K562 (cell line): ENCODE measurements around the gene BORCS5.

Source experiments
- FOXJ3 ChIP-seq: sonication (generic); formaldehyde crosslinking; IDR thresholded peaks from 2 replicates; pipeline ENCODE4 v1.4.0; 2020; ENCODE audit warnings: mild to moderate bottlenecking, missing genetic modification reagents
- KAT2B ChIP-seq: IDR thresholded peaks from one replicate; pipeline ENCODE4 v1.6.1; 2012; ENCODE audit warnings: low read depth, mild to moderate bottlenecking, control low read depth, inconsistent platforms, low read length, moderate library complexity
- MYC ChIP-seq, 2 experiments: fragments of 250-450 bp in 1 of 2; sonication (Bioruptor Pico) in 1 of 2; IDR thresholded peaks; 2 replicates each; pipeline versions ENCODE4 v1.5.1 to v1.6.1; 2012 to 2021; ENCODE audit warnings: low read depth in 2 of 2, borderline replicate concordance in 1 of 2, improper control_type of control experiment in 1 of 2, low read length in 1 of 2, mild to moderate bottlenecking in 1 of 2, moderate library complexity in 1 of 2
- POLR2A ChIP-seq: fragments of 450-650 bp; conservative IDR thresholded peaks from 2 replicates; pipeline ENCODE4 v1.6.1; 2016
- TF ChIP-seq, protein P1 (sequence below): sonication (generic); formaldehyde crosslinking; IDR thresholded peaks from 2 replicates; pipeline ENCODE4 v1.8.0; 2022; ENCODE audit warnings: missing genetic modification reagents, mild to moderate bottlenecking, borderline replicate concordance
- TF ChIP-seq, protein P2 (sequence below), 3 experiments: IDR thresholded peaks in 2 of 3; conservative IDR thresholded peaks in 1 of 3; 2 replicates each; pipeline ENCODE4 v1.5.1; 2011 to 2012; ENCODE audit warnings: low read length in 3 of 3, mild to moderate bottlenecking in 3 of 3, control low read depth in 2 of 3, improper control_type of control experiment in 1 of 3, inconsistent platforms in 1 of 3, low read depth in 1 of 3, mixed read lengths in 1 of 3, moderate library complexity in 1 of 3; ENCODE audit not compliant: insufficient read depth in 2 of 3

DNA sequence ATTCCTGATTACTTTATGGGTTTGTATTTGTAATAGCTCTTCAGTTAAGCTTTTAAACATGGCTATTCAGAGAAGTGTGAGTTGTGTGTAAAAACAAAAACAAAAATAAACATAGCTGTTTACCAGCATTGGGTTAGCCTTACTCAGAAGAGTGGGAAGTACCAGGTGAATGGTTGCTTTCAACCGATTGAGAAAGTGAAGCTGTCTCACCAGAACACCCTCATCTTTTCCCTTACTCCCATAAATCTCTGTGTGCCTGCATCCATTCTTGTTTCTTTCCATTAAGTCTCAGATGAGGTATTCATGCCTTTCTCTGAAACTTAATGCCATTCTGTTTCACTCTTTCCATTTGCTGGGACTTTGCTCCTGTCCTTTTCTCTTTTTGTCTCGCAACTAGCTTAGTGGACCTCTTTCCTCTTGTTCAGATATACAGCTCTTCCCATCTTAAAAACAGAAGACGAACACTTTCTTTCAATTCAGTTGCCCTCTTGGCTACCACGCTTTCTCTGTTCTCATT lies 10.7 kb downstream of the BORCS5 start:
- TF ChIP-seq, protein P1, sequence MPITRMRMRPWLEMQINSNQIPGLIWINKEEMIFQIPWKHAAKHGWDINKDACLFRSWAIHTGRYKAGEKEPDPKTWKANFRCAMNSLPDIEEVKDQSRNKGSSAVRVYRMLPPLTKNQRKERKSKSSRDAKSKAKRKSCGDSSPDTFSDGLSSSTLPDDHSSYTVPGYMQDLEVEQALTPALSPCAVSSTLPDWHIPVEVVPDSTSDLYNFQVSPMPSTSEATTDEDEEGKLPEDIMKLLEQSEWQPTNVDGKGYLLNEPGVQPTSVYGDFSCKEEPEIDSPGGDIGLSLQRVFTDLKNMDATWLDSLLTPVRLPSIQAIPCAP (CRISPR knock-in tag) = no peak
- TF ChIP-seq POLR2A = no peak
- TF ChIP-seq MYC (IDR thresholded peaks at IDR 0.05; ENCODE audit: low read depth, low read length) = no peak
- TF ChIP-seq MYC (CRISPR knock-in tag; IDR thresholded peaks at IDR 0.05; ENCODE audit: borderline replicate concordance, low read depth) = no peak
- TF ChIP-seq, protein P2, sequence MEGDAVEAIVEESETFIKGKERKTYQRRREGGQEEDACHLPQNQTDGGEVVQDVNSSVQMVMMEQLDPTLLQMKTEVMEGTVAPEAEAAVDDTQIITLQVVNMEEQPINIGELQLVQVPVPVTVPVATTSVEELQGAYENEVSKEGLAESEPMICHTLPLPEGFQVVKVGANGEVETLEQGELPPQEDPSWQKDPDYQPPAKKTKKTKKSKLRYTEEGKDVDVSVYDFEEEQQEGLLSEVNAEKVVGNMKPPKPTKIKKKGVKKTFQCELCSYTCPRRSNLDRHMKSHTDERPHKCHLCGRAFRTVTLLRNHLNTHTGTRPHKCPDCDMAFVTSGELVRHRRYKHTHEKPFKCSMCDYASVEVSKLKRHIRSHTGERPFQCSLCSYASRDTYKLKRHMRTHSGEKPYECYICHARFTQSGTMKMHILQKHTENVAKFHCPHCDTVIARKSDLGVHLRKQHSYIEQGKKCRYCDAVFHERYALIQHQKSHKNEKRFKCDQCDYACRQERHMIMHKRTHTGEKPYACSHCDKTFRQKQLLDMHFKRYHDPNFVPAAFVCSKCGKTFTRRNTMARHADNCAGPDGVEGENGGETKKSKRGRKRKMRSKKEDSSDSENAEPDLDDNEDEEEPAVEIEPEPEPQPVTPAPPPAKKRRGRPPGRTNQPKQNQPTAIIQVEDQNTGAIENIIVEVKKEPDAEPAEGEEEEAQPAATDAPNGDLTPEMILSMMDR (IDR thresholded peaks at IDR 0.05 in 2 of 3, conservative IDR thresholded peaks at IDR 0.05 in 1 of 3; ENCODE audit: insufficient read depth in 2 of 3, low read depth in 1 of 3, low read length in 3 of 3) = no peak
- no peak for TF ChIP-seq FOXJ3 (CRISPR knock-in tag)
- TF ChIP-seq KAT2B = no peak
